ENCODE measurements around the gene KLHDC7B. TPM values are rescaled to one million over a fixed set of nuclear protein-coding genes. Genes with fewer than 3 reads are reported as not detected.

KLHDC7B gene
- total RNA-seq, 2 experiments from 2014 or later: 0.25 to 0.46 TPM

GRCh38 chr22:50516891-50517290, 28.8 kb upstream of the KLHDC7B start:
- POLR2A ChIA-PET: no interaction called here
- Histone ChIP-seq H3K36me3 (ENCODE audit: insufficient read depth, low read length) (peaks cover 93% of the 10 kb centered on the region), H3K4me2 (ENCODE audit: low read length) (no peak overlapping the region), H3K79me2 (ENCODE audit: insufficient read depth, low read depth, low read length) (peaks cover 31% of the 10 kb centered on the region), H3K27ac (ENCODE audit: low read depth, low read length, poor library complexity, severe bottlenecking) (no peak overlapping the region), H2AFZ (ENCODE audit: low read length) (no peak overlapping the region), H3K4me1 (ENCODE audit: insufficient read depth, low read length, poor library complexity, severe bottlenecking) (no peaks in the 10 kb centered on the region), H3K9me3 (ENCODE audit: low read length) (no peaks in the 10 kb centered on the region), H4K20me1 (ENCODE audit: insufficient read depth, low read length) (no peaks in the 10 kb centered on the region), H3K9me2 (ENCODE audit: insufficient read depth, low read length) (no peaks in the 10 kb centered on the region), H3K4me3 (ENCODE audit: low read depth, low read length, poor library complexity, severe bottlenecking) (no peak overlapping the region)
- TF ChIP-seq EZH2phosphoT487 (IDR thresholded peaks at IDR 0.05; ENCODE audit: borderline replicate concordance, low read depth, low read length) (no peak), CTCF (conservative IDR thresholded peaks at IDR 0.05; ENCODE audit: low read length) (no peak)
- intact Hi-C loops (cut with micrococcal nuclease; ENCODE audit: unreplicated experiment): no loop called here
- DNase-seq (ENCODE audit: low spot score): no peak
- CTCF ChIA-PET (ENCODE audit: unreplicated experiment): no interaction called here
- no TSS peak for BruUV-seq (replicated peaks)

- H3K36me3 ChIP-seq (ENCODE audit: insufficient read depth, low read length): peaks cover 93% of the 10 kb centered on the region
- no peak for TF ChIP-seq EZH2phosphoT487 (IDR thresholded peaks at IDR 0.05; ENCODE audit: borderline replicate concordance, low read depth, low read length)
- TF ChIP-seq CTCF (conservative IDR thresholded peaks at IDR 0.05; ENCODE audit: low read length): no peak
- no TSS peak for BruUV-seq (replicated peaks)
- H3K4me3 ChIP-seq (ENCODE audit: low read depth, low read length, poor library complexity, severe bottlenecking): no peak overlapping the region
- no peaks in the 10 kb centered on the region for H3K4me1 ChIP-seq (ENCODE audit: insufficient read depth, low read length, poor library complexity, severe bottlenecking)
- H3K9me3 ChIP-seq (ENCODE audit: low read length): no peaks in the 10 kb centered on the region
- intact Hi-C loops (cut with micrococcal nuclease; ENCODE audit: unreplicated experiment): no loop called here
- no peak overlapping the region for H2AFZ ChIP-seq (ENCODE audit: low read length)
- ChIA-PET POLR2A (no interaction called here), CTCF (ENCODE audit: unreplicated experiment) (no interaction called here)
- DNase-seq (ENCODE audit: low spot score): no peak
- H3K4me2 ChIP-seq (ENCODE audit: low read length): no peak overlapping the region
- H3K9me2 ChIP-seq (ENCODE audit: insufficient read depth, low read length): no peaks in the 10 kb centered on the region
- peaks cover 23% of the 10 kb centered on the region for H3K79me2 ChIP-seq (ENCODE audit: insufficient read depth, low read depth, low read length)
- H3K27ac ChIP-seq (ENCODE audit: low read depth, low read length, poor library complexity, severe bottlenecking): no peak overlapping the region
- H4K20me1 ChIP-seq (ENCODE audit: insufficient read depth, low read length): no peaks in the 10 kb centered on the region
Observed at GRCh38 chr22:50517495-50518260, 28.0 kb upstream of the KLHDC7B start.

DNA sequence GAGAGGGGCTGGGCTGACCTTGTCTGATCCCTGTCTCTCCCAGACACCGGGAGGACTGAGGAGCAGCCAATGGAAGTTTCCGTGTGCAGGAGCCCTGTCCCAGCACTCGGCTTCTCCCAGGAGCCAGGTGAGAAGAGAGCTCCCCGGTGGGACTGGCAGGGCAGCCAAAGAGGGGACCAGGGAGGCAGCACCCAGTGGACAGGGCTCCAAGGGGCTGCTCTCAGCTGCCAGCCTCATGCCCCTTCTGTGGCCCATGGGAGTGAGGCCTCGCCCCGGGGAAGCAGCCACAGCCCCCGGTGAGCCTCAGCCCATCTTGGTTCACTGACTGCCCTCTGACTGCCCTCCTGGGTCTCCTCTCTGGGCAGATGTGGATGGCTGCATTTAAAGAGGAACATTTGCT, 27.1 kb upstream of the KLHDC7B start:
- no TSS peak for BruUV-seq (replicated peaks)
- peaks cover 93% of the 10 kb centered on the region for H3K36me3 ChIP-seq (ENCODE audit: insufficient read depth, low read length)
- intact Hi-C loops (cut with micrococcal nuclease; ENCODE audit: unreplicated experiment): no loop called here

More for the DNA sequence above, 27.1 kb upstream of the KLHDC7B start:
- CTCF ChIA-PET (ENCODE audit: unreplicated experiment): no interaction called here
- no peaks in the 10 kb centered on the region for H4K20me1 ChIP-seq (ENCODE audit: insufficient read depth, low read length)
- TF ChIP-seq CTCF (conservative IDR thresholded peaks at IDR 0.05; ENCODE audit: low read length) (no peak), EZH2phosphoT487 (IDR thresholded peaks at IDR 0.05; ENCODE audit: borderline replicate concordance, low read depth, low read length) (no peak)
- DNase-seq (ENCODE audit: low spot score): no peak
- no peaks in the 10 kb centered on the region for H3K9me3 ChIP-seq (ENCODE audit: low read length)
- no peak overlapping the region for H2AFZ ChIP-seq (ENCODE audit: low read length)
- POLR2A ChIA-PET: no interaction called here
- H3K9me2 ChIP-seq (ENCODE audit: insufficient read depth, low read length): no peaks in the 10 kb centered on the region
- H3K4me2 ChIP-seq (ENCODE audit: low read length): no peak overlapping the region
- H3K4me3 ChIP-seq (ENCODE audit: low read depth, low read length, poor library complexity, severe bottlenecking): no peak overlapping the region
- peaks cover 13% of the 10 kb centered on the region for H3K79me2 ChIP-seq (ENCODE audit: insufficient read depth, low read depth, low read length)
- H3K4me1 ChIP-seq (ENCODE audit: insufficient read depth, low read length, poor library complexity, severe bottlenecking): no peaks in the 10 kb centered on the region
- H3K27ac ChIP-seq (ENCODE audit: low read depth, low read length, poor library complexity, severe bottlenecking): no peak overlapping the region
